ENCODE results near the gene DBNDD1. TPM values are rescaled to one million over a fixed set of nuclear protein-coding genes. Genes with fewer than 3 reads are reported as not detected.
"Not testable (repeated sequence)": the region's sequence is repeated elsewhere in the genome, so short reads cannot be mapped to it uniquely, and the experiment has no call there.

Gene DBNDD1, protein sequence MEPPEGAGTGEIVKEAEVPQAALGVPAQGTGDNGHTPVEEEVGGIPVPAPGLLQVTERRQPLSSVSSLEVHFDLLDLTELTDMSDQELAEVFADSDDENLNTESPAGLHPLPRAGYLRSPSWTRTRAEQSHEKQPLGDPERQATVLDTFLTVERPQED
- total RNA-seq, result 10 to 100 TPM in 2 of 4 donors, 1 to 10 TPM in 2; 7.4 to 12.8 (median 10.3) TPM

DNA sequence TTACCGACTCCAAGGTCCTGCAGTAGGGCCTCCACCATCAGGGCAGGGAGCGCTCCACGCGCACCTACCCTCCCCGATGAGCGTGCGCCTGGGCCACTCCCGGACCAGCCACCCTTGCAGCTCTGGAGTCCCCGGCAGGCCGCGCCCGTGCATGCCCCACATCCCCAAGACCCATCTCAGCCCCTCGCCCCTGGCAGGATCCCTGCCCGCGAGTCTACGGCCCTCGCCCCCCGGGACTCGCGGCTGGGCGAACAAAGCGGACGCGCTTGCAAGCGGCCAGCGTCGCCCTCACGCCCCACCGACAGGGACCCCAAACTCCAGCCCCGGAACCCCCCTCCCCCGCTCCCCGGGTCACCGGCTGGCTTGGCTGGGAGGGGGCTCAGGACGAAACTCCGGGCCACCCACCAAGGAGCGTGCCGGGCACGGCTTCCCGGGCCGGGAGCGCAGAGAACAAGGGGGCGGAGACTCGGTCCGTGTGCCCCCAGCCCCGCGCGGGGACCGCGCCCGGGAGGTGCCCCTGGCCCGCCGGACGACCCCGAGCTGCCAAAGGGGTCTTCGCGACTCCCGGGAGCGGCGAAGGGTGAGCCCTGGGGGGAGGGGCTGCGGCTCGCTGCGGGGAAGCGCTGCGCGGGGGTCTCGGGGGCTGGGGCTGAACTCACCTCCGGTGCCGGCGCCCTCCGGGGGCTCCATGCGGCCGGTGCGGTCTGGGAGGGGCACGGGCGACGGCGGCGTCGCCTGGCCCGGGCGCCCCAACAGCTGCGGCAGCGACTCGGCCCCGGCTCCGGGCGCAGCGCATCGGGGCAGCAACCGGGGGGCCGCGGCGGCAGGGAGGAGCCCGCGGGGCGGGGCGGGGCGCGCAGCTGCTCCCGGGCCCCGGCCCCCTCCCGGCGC is at the start of gene DBNDD1:
TSS of gene DBNDD1 (minus strand) at position 805 of the 891 bp plus-strand sequence. CDS start at position 690, 115 bp downstream.
- peak; percentile 55 to 61 for DNase-seq
- WGBS, 2 donors, result 0 to 14% methylated on average over 9 to 25 of the region's 103 CpGs
- intact Hi-C loops (cut with DNase I), result no loop called here
- Histone ChIP-seq H3K27me3 (no peaks in the 10 kb centered on the region), H3K27ac (peak within 1 kb of the TSS in 1 of 3 donors; percentile 46), H3K4me1 (peaks cover 20 to 27% of the 10 kb centered on the region in 2 donors), H3K9me3 (no peaks in the 10 kb centered on the region), H3K4me3 (replicated peaks in 1 of 3) (peak within 1 kb of the TSS; percentile 59 to 80 (median 73)), H3K36me3 (no peaks in the 10 kb centered on the region)
- no peak for TF ChIP-seq POLR2A (IDR thresholded peaks at IDR 0.05)

DNA sequence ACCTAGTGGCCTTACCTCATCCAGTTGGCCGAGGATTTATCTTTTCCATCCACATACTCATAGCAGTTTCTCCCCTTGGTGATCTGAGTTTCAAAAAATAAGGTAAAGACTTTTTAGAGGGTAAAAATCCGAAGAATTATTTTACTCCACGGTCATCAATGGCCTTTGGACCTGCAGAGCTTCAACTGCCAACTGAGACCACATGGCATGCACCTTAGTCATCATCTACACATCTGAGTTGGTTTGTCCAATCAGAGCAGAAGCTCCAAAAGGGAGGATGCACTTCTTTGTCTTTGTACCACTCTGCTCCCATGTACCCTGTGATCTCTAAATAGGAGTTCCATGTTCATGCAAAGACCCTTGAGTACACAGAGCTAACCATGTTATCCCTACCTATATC is 42.2 kb upstream of the DBNDD1 start:
- DNase-seq, result no peak
- no peaks in the 10 kb centered on the region for H3K27me3 ChIP-seq
- WGBS, 2 donors, result 79 to 80% methylated on average over 3 of the region's 3 CpGs
- no peaks in the 10 kb centered on the region for H3K9me3 ChIP-seq
- H3K27ac ChIP-seq, result no peak overlapping the region
- TF ChIP-seq POLR2A (IDR thresholded peaks at IDR 0.05) (no peak), CTCF (IDR thresholded peaks at IDR 0.05) (no peak)
- intact Hi-C loops (cut with DNase I), result no loop called here
- H3K4me1 ChIP-seq, result peaks cover 0 to 7% of the 10 kb centered on the region in 2 donors
- no peaks in the 10 kb centered on the region for H3K36me3 ChIP-seq
- no peak overlapping the region for H3K4me3 ChIP-seq (replicated peaks in 1 of 3)

GRCh38 chr16:90057738-90058173 is 38.5 kb upstream of the DBNDD1 start:
- intact Hi-C loops (cut with DNase I), result no loop called here
- 69 to 75% methylated on average over 7 of the region's 8 CpGs for WGBS, 2 donors
- TF ChIP-seq CTCF (IDR thresholded peaks at IDR 0.05), result no peak
- no peak for TF ChIP-seq POLR2A (IDR thresholded peaks at IDR 0.05)
- Histone ChIP-seq H3K27ac (no peak overlapping the region), H3K27me3 (no peaks in the 10 kb centered on the region), H3K4me3 (replicated peaks in 1 of 3) (no peak overlapping the region), H3K36me3 (no peaks in the 10 kb centered on the region), H3K4me1 (no peaks in the 10 kb centered on the region), H3K9me3 (no peaks in the 10 kb centered on the region)
- no peak for DNase-seq

GRCh38 chr16:90056521-90056920 is 37.3 kb upstream of the DBNDD1 start:
- WGBS, 2 donors, result 82 to 83% methylated on average over 15 of the region's 15 CpGs
- intact Hi-C loops (cut with DNase I); H3K36me3 ChIP-seq; H3K27ac ChIP-seq; H3K4me3 ChIP-seq (replicated peaks in 1 of 3); DNase-seq; H3K9me3 ChIP-seq; H3K27me3 ChIP-seq; H3K4me1 ChIP-seq: not testable (repeated sequence)

DNA sequence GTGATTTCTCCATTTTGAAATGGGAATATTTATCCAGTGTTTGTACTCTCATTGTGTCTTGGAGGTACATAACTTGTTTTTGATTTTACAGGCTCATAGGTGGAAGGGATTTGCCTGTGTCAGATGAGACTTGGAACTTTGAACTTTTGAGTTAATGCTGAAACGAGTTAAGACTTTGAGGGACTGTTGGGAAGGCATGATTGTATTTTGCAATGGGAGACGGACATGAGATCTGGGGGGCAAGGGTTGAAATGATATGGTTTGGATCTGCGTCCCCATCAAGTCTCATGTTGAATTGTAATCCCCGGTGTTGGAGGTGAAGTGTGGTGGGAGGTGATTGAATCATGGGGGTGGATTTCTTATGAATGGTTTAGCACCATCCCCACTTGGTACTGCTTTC is 36.1 kb upstream of the DBNDD1 start:
- Histone ChIP-seq H3K4me3 (replicated peaks in 1 of 3) (no peak overlapping the region), H3K4me1 (no peaks in the 10 kb centered on the region), H3K36me3 (no peaks in the 10 kb centered on the region), H3K27ac (no peak overlapping the region), H3K9me3 (no peaks in the 10 kb centered on the region), H3K27me3 (no peaks in the 10 kb centered on the region)
- intact Hi-C loops (cut with DNase I), result no loop called here
- DNase-seq, result no peak
- 78 to 81% methylated on average over 4 of the region's 4 CpGs for WGBS, 2 donors
- TF ChIP-seq POLR2A (IDR thresholded peaks at IDR 0.05) (no peak), CTCF (IDR thresholded peaks at IDR 0.05) (no peak)

DNA sequence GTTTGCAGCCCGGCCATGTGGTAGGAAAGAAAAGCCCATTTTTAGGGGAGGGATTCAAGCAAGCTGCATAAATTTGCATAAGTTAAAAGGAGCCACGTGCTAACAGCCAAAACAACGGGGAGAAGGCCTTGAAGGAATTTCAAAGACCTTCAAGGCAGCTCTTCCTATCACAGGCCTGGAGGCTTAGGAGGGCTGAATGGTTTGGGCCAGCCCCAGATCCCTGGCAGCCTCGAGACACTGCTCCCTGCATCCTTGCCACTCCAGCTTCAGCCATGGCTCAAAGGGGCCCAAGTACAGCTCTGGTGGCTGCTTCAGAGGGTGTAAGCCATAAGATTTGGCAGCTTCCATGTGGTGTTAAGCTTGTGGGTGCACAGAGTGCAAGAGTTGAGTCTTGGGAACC is 35.3 kb upstream of the DBNDD1 start:
- Histone ChIP-seq H3K9me3 (no peaks in the 10 kb centered on the region), H3K36me3 (no peaks in the 10 kb centered on the region), H3K4me3 (replicated peaks in 1 of 3) (no peak overlapping the region), H3K27ac (no peak overlapping the region), H3K27me3 (no peaks in the 10 kb centered on the region), H3K4me1 (no peaks in the 10 kb centered on the region)
- TF ChIP-seq CTCF (IDR thresholded peaks at IDR 0.05) (no peak), POLR2A (IDR thresholded peaks at IDR 0.05) (no peak)
- no peak for DNase-seq
- intact Hi-C loops (cut with DNase I), result no loop called here
- WGBS, 2 donors, result 55 to 61% methylated on average over 4 of the region's 4 CpGs

Data from thyroid gland (tissue), 4 donors.